NT2/D1 (cell line): ENCODE measurements around the gene EEFSEC.

ENCODE experiments used
- YY1 ChIP-seq: IDR thresholded peaks from 2 replicates; pipeline ENCODE4 v1.6.1; 2011; ENCODE audit not compliant: insufficient read length, insufficient read depth
- ZNF274 ChIP-seq: IDR thresholded peaks from 2 replicates; pipeline ENCODE4 v1.6.1; 2011; ENCODE audit warnings: mild to moderate bottlenecking, low read depth, low read length

GRCh38 chr3:128357538-128357937 is 204.3 kb downstream of the EEFSEC start:
- no peak for TF ChIP-seq ZNF274
- TF ChIP-seq YY1: no peak
